DMS 273 (cell line): ENCODE measurements around the gene SKIL.
"Not testable (repeated sequence)": the region's sequence is repeated elsewhere in the genome, so short reads cannot be mapped to it uniquely, and the experiment has no call there.

Source experiments
- DNase-seq: peaks from one replicate; lab custom pipeline; 2025; ENCODE audit not compliant: unreplicated experiment; lab: John Stamatoyannopoulos, UW

Gene SKIL

GRCh38 chr3:170357176-170358041 is at the start of gene SKIL:
SKIL (plus strand) TSS chr3:170357715; CDS start chr3:170360332, 2,617 bp downstream.
- DNase-seq, result peak; percentile 100

- peak; percentile 28 for DNase-seq
These were observed 48.5 kb upstream of the SKIL start for GRCh38 chr3:170309046-170309445.

- no peak for DNase-seq
These were observed 39.6 kb upstream of the SKIL start for GRCh38 chr3:170317954-170318353.

GRCh38 chr3:170320461-170321121 is 36.9 kb upstream of the SKIL start:
- no peak for DNase-seq

- peak; percentile 31 for DNase-seq
These were observed 36.0 kb upstream of the SKIL start for GRCh38 chr3:170321321-170322034.

- DNase-seq, result no peak
These were observed 34.8 kb upstream of the SKIL start for GRCh38 chr3:170322566-170323269.

- no peak for DNase-seq
These were observed 34.2 kb upstream of the SKIL start for GRCh38 chr3:170323331-170323730.

GRCh38 chr3:170324962-170325361 is 32.6 kb upstream of the SKIL start:
- no peak for DNase-seq

- no peak for DNase-seq
These were observed 30.3 kb upstream of the SKIL start for GRCh38 chr3:170327040-170327808.

- DNase-seq, result not testable (repeated sequence)
These were observed 29.5 kb upstream of the SKIL start for GRCh38 chr3:170327868-170328548.

- peak; percentile 21 for DNase-seq
These were observed 27.1 kb upstream of the SKIL start for GRCh38 chr3:170330366-170330765.

GRCh38 chr3:170331143-170331542 is 26.4 kb upstream of the SKIL start:
- no peak for DNase-seq

GRCh38 chr3:170337420-170337819 is 20.1 kb upstream of the SKIL start:
- no peak for DNase-seq

GRCh38 chr3:170338690-170339340 is 18.7 kb upstream of the SKIL start:
- peak; percentile 20 for DNase-seq

GRCh38 chr3:170342273-170342672 is 15.2 kb upstream of the SKIL start:
- not testable (repeated sequence) for DNase-seq

GRCh38 chr3:170343859-170344258 is 13.7 kb upstream of the SKIL start:
- not testable (repeated sequence) for DNase-seq

GRCh38 chr3:170344971-170345370 is 12.5 kb upstream of the SKIL start:
- no peak for DNase-seq

GRCh38 chr3:170346481-170347392 is 10.8 kb upstream of the SKIL start:
- no peak for DNase-seq
